Measurements from ENCODE around the gene EHMT2. TPM values are rescaled to one million over a fixed set of nuclear protein-coding genes. Genes with fewer than 3 reads are reported as not detected.
"Not testable (repeated sequence)": the region's sequence is repeated elsewhere in the genome, so short reads cannot be mapped to it uniquely, and the experiment has no call there.

Gene EHMT2
- total RNA-seq, 1 donor, result 62.0 TPM

DNA sequence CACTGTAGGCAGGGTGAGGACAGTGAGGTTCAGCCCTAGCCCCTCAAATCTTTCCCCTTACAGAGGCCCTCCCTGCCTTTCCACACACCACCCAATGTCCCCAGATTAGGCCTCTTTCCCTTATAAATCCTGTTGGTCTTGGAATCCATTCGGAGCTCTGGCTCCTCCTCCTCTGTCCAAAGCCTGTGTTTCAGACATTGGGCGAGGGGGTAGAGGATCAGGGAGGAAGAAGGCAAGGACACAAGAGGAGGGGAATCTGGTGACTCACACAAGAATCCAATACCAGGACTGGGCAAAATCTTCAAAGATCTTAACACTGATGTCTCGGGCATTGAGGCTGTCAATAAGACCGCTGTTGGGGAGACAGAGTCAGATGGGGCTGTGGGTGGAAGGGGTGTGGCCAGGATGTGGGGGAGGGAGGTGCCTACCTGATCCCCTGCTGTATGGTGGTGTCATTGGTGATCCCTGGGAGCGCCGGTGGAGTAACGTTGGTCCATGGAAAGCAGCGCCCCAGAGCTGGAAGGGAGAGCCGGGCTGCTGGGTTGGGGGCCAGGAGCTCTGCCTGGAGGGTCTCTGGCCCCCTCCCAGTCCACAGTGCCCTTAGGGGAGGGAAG is 26.3 kb downstream of the EHMT2 start:
- DNase-seq (ENCODE audit: low read depth), result peak; percentile 19
- no peak overlapping the region for H3K4me3 ChIP-seq (ENCODE audit: low read depth, low read length)

GRCh38 chr6:31870385-31870921 is 27.0 kb downstream of the EHMT2 start:
- no peak overlapping the region for H3K4me3 ChIP-seq (ENCODE audit: low read depth, low read length)
- TF ChIP-seq CTCF (IDR thresholded peaks at IDR 0.05; ENCODE audit: insufficient read depth, low read length), result no peak
- DNase-seq (ENCODE audit: low read depth), result no peak

More for the DNA sequence above, 26.3 kb downstream of the EHMT2 start:
- no peak for TF ChIP-seq CTCF (IDR thresholded peaks at IDR 0.05; ENCODE audit: insufficient read depth, low read length)

GRCh38 chr6:31869343-31869742 is 28.2 kb downstream of the EHMT2 start:
- no peak overlapping the region for H3K4me3 ChIP-seq (ENCODE audit: low read depth, low read length)
- TF ChIP-seq CTCF (IDR thresholded peaks at IDR 0.05; ENCODE audit: insufficient read depth, low read length), result no peak
- DNase-seq (ENCODE audit: low read depth), result no peak

GRCh38 chr6:31868658-31868971 is 28.9 kb downstream of the EHMT2 start:
- not testable (repeated sequence) for DNase-seq (ENCODE audit: low read depth); H3K4me3 ChIP-seq (ENCODE audit: low read depth, low read length)

- TF ChIP-seq CTCF (IDR thresholded peaks at IDR 0.05; ENCODE audit: insufficient read depth, low read length), result no peak
- H3K4me3 ChIP-seq (ENCODE audit: low read depth, low read length), result no peak overlapping the region
- no peak for DNase-seq (ENCODE audit: low read depth)
These were observed 32.0 kb downstream of the EHMT2 start for GRCh38 chr6:31865205-31866118.

DNA sequence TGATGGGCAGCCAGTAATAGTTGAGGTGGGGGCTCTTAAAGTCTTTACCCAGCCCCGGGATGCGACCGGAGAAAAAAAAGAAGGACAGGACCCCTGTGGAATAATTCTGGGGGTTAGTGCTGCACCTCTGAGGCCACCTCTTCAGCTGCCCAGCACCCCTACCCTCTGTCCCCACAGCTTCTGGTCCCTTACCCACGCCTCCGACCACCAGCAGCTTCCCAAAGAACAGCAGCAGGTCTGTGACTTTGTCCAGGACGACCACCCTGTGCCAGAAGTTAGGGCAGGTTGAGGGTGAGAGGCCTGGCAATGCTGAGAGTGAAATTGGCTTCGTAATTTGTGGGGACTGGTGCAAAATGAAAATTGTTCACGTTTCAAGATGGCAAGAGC is 32.7 kb downstream of the EHMT2 start:
- DNase-seq (ENCODE audit: low read depth), result no peak
- no peak overlapping the region for H3K4me3 ChIP-seq (ENCODE audit: low read depth, low read length)
- TF ChIP-seq CTCF (IDR thresholded peaks at IDR 0.05; ENCODE audit: insufficient read depth, low read length), result no peak

DNA sequence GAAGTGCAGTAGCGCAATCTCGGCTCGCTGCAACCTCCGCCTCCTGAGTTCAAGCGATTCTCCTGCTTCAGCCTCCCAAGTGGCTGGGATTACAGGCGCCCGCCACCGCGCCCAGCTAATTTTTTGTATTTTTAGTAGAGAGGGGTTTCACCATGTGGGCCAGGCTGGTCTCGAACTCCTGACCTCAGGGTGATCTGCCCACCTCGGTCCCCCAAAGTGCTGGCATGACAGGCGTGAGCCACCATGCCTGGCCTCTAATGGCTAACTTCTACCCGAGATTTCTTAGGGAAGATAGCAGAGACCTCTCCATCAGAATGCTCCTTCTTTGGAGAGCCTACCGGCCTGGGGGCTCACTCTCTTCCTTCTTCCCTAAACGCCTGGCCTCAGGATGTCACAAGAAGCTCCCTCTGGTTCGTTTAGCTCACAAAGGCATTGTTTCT is 33.4 kb downstream of the EHMT2 start:
- H3K4me3 ChIP-seq (ENCODE audit: low read depth, low read length), result peak overlapping the region; percentile 82
- not testable (repeated sequence) for DNase-seq (ENCODE audit: low read depth)

Measured in fibroblast of the aortic adventitia (primary cell).